Esophagus (tissue), 2 donors: ENCODE measurements around the gene PPM1M. TPM values are rescaled to one million over a fixed set of nuclear protein-coding genes. Genes with fewer than 3 reads are reported as not detected.

Experiments
- H3K27ac ChIP-seq, 2 donors: one replicate each; pipeline ENCODE4 v1.5.1; 2013; ENCODE audit warnings: low read depth in 2 of 2, mild to moderate bottlenecking in 2 of 2, inconsistent platforms in 1 of 2, low read length in 1 of 2, moderate library complexity in 1 of 2
- H3K27me3 ChIP-seq, 2 donors: one replicate each; pipeline ENCODE4 v1.6.1; 2013; ENCODE audit warnings: low read length in 2 of 2, control low read depth in 1 of 2, mild to moderate bottlenecking in 1 of 2; ENCODE audit not compliant: insufficient read depth in 2 of 2, control insufficient read depth in 1 of 2
- H3K36me3 ChIP-seq, 2 donors: one replicate each; pipeline ENCODE4 v1.6.1; 2013; ENCODE audit warnings: low read length in 1 of 2; ENCODE audit not compliant: control insufficient read depth in 2 of 2, insufficient read depth in 2 of 2
- H3K4me1 ChIP-seq, 2 donors: one replicate each; pipeline ENCODE4 v1.6.1; 2013; ENCODE audit warnings: low read length in 1 of 2; ENCODE audit not compliant: control insufficient read depth in 2 of 2, insufficient read depth in 2 of 2
- H3K4me3 ChIP-seq, 2 donors: one replicate each; pipeline ENCODE4 v1.5.1; 2013; ENCODE audit warnings: low read length in 2 of 2, mild to moderate bottlenecking in 2 of 2, low read depth in 1 of 2, moderate library complexity in 1 of 2
- H3K9me3 ChIP-seq, 2 donors: one replicate each; pipeline ENCODE4 v1.6.1; 2013; ENCODE audit warnings: mild to moderate bottlenecking in 2 of 2, low read depth in 1 of 2, low read length in 1 of 2, moderate library complexity in 1 of 2; ENCODE audit not compliant: control insufficient read depth in 2 of 2, insufficient read depth in 1 of 2
- WGBS, 2 donors: extraction: QIAGEN DNeasy Blood & Tissue Kit; methylation state at CpG; one replicate each; pipeline ENCODE4 v1.1.7; 2013; 5-methylcytosine and 5-hydroxymethylcytosine counted together
- polyA plus RNA-seq, 2 donors: library from polyadenylated mRNA; stranded (reverse); fragments of 200-250 nt; gene quantifications; one replicate each; pipeline ENCODE4 v1.2.3, GENCODE V29; 2013
- donor health status: healthy with polysubstance abuse.
- donor health status: Bipolar disorder and iron deficiency.

The PPM1M gene
- polyA plus RNA-seq, 2 donors = 10.1 to 15.6 TPM

DNA sequence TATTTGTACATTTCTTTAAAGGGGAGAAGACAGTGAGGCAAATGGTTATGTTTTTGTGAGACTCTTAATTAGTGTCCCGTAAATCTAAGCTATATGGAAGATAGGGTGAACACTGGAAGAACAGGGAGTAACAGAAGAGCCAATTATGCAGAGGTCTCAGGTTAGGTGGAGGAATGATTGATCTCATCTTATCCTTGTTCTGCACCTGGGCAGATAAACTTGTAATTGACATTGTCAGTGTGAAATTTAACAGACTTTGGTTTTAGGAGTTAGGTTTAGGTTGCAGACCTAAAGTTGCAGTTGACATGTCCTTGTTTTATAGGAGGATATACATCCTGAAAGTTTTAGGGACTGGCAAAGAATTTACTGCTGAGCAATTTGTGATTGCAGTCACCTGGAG lies 3.5 kb upstream of the PPM1M start:
- no peak overlapping the region for H3K27ac ChIP-seq
- no peak overlapping the region for H3K4me3 ChIP-seq
- H3K4me1 ChIP-seq = peaks cover 8 to 44% of the 10 kb centered on the region in 2 donors
- 85 to 88% methylated on average over 1 of the region's 1 CpG for WGBS, 2 donors
- no peaks in the 10 kb centered on the region for H3K27me3 ChIP-seq
- peaks cover 0 to 2% of the 10 kb centered on the region in 2 donors for H3K9me3 ChIP-seq
- no peaks in the 10 kb centered on the region for H3K36me3 ChIP-seq

DNA sequence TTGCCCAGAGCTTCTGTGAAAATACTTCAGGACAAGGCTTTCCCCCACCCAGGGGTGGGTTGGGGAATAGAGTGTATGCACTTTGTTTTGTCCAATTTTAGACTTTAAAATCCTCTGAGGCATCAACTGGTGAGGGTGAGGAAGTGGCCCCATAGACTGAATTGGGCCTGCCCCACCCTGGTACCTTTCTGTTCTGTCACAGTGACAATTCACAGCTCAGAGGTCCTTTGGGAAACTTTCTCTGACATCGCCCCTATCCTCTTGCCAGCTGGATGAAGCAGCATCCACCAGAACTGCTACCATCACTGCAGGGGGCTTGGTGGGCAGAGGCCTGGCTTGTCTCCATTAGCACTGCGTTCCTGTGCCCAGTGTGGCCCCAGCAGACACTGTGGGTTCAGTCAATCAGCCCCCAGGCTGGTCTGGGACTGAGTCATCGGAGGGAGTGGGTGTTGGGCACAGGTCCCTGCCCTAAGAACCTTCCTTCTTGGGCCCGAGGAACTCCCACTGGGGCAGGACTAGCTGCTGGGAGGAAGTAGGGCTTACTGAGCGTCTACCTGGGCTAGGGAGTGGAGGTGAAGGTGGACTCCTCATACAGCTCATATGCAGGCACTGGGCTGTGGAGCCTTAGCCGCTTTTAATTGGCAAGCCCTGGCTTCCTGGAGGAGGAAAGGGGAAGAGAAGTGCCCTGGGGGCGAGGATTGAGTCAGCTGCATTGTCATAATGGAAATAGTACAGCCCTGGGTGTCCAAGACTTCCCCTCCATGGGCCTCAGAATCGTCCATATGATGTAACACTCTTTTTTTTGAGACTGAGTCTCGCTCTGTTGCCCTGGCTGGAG lies 1.5 kb upstream of the PPM1M start:
- H3K36me3 ChIP-seq = peaks cover 3 to 10% of the 10 kb centered on the region in 2 donors
- H3K27me3 ChIP-seq = no peaks in the 10 kb centered on the region
- H3K4me1 ChIP-seq = peaks cover 0 to 41% of the 10 kb centered on the region in 2 donors
- H3K27ac ChIP-seq = peak overlapping the region; percentile 21 to 62
- H3K9me3 ChIP-seq = no peaks in the 10 kb centered on the region
- H3K4me3 ChIP-seq = no peak overlapping the region
- 46 to 64% methylated on average over 9 of the region's 9 CpGs for WGBS, 2 donors

DNA sequence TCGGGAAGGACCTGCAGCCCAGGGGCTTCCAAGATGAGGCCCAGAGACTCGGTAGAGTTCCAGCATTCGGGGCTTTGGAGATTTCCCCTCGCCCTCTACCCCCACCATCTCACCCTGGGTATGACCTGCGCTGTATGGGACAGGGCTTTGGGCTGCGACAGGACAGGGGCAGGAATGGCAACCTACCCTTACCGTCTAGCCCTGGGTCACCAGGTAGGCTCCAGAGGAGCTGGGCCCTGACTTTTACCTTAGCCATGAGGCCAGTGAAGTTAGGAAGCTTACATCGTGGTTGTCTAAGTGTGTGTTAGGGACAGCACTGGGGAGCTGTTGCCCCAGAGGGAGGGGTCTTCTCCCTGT lies 683 bp downstream of the PPM1M start:
- H3K9me3 ChIP-seq = no peaks in the 10 kb centered on the region
- peaks cover 3 to 50% of the 10 kb centered on the region in 2 donors for H3K4me1 ChIP-seq
- 14 to 21% methylated on average over 8 of the region's 8 CpGs for WGBS, 2 donors
- peak overlapping the region; percentile 87 to 91 for H3K27ac ChIP-seq
- H3K36me3 ChIP-seq = peaks cover 5 to 22% of the 10 kb centered on the region in 2 donors
- H3K4me3 ChIP-seq = peak overlapping the region; percentile 60 to 62
- no peaks in the 10 kb centered on the region for H3K27me3 ChIP-seq

DNA sequence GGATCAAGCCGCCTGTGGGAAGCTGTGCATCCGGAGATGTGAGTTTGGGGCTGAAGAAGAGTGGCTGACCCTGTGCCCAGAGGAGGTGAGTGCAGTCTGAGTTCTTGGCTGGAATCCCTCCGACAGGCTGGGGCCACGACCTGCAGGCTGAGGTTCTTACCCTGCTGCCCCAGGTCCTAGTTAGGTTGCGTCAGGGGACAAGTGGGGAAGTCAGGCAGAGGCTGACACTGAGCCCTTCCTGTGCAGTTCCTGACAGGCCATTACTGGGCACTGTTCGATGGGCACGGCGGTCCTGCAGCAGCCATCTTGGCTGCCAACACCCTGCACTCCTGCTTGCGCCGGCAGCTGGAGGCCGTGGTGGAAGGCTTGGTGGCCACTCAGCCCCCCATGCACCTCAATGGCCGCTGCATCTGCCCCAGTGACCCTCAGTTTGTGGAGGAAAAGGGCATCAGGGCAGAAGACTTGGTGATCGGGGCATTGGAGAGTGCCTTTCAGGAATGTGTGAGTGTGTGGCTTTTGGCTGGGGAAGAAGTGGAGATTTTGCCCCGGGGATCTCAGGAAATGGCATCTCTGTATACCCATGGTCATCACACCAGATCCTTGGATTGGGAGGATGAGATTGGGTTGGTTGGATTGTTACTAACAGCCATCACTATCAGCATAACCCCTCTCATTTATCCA lies 1.3 kb downstream of the PPM1M start:
- Histone ChIP-seq H3K27ac (peak overlapping the region; percentile 87 to 91), H3K4me1 (peaks cover 3 to 50% of the 10 kb centered on the region in 2 donors), H3K27me3 (no peaks in the 10 kb centered on the region), H3K4me3 (peak overlapping the region; percentile 60 to 62), H3K36me3 (peaks cover 5 to 22% of the 10 kb centered on the region in 2 donors), H3K9me3 (no peaks in the 10 kb centered on the region)
- 68 to 69% methylated on average over 14 of the region's 14 CpGs for WGBS, 2 donors

DNA sequence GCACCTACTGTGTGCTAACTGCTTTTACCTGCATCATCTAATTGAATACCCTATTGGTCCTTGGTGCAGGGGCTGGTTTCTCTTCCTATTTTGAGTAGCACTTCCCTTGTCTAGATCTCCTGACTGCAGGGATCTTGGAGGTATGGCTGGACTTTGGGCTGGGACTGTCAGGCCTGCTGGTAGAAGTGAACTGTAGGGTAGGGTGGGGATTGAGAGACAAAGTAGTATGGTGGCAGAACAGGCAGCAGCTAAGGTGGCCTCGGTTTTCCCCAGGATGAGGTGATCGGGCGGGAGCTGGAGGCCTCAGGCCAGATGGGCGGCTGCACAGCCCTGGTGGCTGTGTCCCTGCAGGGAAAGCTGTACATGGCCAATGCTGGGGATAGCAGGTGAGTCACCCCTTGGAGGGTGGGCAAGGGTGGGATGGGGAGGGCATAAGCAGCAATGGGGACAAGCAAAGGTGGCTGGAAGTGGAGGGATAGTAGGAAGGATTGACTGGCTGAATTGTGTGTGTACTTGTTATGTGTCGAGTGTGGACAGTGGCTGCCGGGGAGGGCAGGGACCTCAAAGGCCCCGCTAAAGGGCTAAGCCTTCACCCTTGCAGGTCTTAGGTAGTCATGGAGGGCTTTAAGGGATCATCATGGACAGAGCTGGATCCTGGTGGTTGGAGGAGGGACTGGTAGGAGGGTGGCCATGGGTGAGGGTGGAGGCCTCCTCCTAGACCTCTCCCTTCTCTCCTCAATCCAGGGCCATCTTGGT lies 2.0 kb downstream of the PPM1M start:
- Histone ChIP-seq H3K4me1 (peaks cover 3 to 50% of the 10 kb centered on the region in 2 donors), H3K27ac (no peak overlapping the region), H3K9me3 (no peaks in the 10 kb centered on the region), H3K27me3 (no peaks in the 10 kb centered on the region), H3K4me3 (no peak overlapping the region), H3K36me3 (peaks cover 5 to 22% of the 10 kb centered on the region in 2 donors)
- WGBS, 2 donors = 89 to 95% methylated on average over 7 of the region's 7 CpGs

DNA sequence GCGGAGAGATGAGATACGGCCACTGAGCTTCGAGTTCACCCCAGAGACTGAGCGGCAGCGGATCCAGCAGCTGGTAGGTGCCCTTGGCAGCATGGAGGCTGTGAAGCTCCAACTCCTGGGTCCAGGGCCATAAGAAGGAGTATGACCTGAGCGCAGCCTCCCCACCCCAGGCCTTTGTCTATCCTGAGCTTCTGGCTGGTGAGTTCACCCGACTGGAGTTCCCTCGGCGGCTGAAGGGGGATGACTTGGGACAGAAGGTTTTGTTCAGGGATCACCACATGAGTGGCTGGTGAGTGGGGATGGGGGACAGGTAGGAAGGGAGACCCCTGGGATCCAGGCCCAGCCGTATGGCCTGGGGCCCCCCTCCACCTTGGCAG lies 2.6 kb downstream of the PPM1M start:
- Histone ChIP-seq H3K4me3 (no peak overlapping the region), H3K36me3 (peaks cover 5 to 25% of the 10 kb centered on the region in 2 donors), H3K27ac (no peak overlapping the region), H3K4me1 (peaks cover 3 to 54% of the 10 kb centered on the region in 2 donors), H3K9me3 (no peaks in the 10 kb centered on the region), H3K27me3 (no peaks in the 10 kb centered on the region)
- 91% methylated on average over 10 of the region's 10 CpGs for WGBS, 2 donors

DNA sequence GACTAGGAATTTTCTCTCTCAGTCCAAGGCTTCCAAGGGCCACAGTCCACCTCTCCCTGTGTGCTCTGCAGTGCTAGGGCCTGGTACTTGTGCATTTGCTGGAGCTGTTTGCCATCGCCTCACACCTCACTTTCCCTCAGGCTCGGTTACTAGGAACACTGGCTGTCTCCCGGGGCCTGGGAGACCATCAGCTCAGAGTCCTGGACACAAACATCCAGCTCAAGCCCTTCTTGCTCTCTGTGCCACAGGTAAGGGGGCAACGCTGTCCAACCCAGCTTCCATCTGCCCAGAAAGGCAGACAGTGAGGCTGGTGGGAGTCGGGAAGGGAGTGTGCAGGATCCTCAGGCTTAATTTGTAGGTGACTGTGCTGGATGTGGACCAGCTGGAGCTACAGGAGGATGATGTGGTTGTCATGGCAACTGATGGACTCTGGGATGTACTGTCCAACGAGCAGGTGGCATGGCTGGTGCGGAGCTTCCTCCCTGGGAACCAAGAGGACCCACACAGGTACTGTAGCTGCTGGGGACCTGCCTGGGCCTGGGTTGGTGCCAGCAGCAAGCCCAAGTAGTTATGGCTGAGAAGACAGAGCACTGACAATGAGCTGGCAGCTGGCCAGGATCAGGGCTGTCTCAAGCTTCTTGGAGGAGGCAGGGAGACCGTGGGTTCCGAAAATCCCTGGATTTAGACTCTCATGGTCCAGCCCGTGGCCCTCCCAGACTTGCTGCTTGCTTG lies 3.4 kb downstream of the PPM1M start:
- Histone ChIP-seq H3K36me3 (peaks cover 5 to 31% of the 10 kb centered on the region in 2 donors), H3K9me3 (no peaks in the 10 kb centered on the region), H3K4me3 (no peak overlapping the region), H3K27ac (no peak overlapping the region), H3K27me3 (no peaks in the 10 kb centered on the region), H3K4me1 (peaks cover 3 to 60% of the 10 kb centered on the region in 2 donors)
- WGBS, 2 donors = 67 to 74% methylated on average over 10 of the region's 10 CpGs

DNA sequence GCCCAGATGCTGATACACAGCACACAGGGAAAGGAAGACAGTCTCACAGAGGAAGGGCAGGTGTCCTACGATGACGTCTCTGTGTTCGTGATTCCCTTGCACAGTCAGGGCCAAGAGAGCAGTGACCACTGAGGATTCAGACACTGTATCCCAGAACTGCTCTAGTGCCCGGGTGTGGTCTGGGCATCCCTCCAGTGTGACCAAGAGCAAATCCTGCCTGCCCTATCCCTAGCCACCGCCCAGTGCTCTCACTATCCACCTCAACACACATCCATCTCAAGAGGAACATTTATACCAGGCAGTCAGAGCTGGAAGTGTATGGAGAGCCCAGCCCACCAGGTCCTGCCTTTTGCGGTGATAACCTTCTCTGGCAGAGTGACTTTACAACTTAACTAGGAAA lies 4.1 kb downstream of the PPM1M start:
- Histone ChIP-seq H3K4me3 (no peak overlapping the region), H3K27me3 (no peaks in the 10 kb centered on the region), H3K36me3 (peaks cover 5 to 33% of the 10 kb centered on the region in 2 donors), H3K27ac (peak overlapping the region; percentile 87 to 92), H3K9me3 (no peaks in the 10 kb centered on the region), H3K4me1 (peaks cover 5 to 59% of the 10 kb centered on the region in 2 donors)
- 85 to 92% methylated on average over 6 of the region's 6 CpGs for WGBS, 2 donors

DNA sequence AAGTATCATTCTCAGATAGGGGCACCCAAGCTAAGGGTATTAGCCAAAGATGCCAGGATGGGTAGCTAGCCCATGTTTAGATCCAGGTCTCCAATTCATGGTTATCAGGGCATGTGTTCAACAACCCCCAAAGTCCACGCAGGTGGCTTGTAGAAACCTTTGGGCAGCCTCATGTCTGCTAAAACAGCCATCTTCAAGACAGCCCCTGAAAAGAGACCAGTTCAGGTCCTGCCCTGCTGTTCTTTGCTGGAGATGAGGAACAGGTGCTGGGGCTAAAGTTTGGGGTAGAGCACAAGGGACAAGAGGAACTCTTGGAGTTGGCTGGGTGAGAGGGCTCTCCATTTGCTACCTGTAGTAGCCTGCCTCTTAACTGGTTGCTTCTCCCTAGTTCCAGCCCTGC lies 4.6 kb downstream of the PPM1M start:
- H3K4me3 ChIP-seq = no peak overlapping the region
- peaks cover 5 to 55% of the 10 kb centered on the region in 2 donors for H3K4me1 ChIP-seq
- peak overlapping the region; percentile 87 to 92 for H3K27ac ChIP-seq
- 68 to 84% methylated on average over 1 of the region's 1 CpG for WGBS, 2 donors
- no peaks in the 10 kb centered on the region for H3K9me3 ChIP-seq
- H3K36me3 ChIP-seq = peaks cover 5 to 33% of the 10 kb centered on the region in 2 donors
- no peaks in the 10 kb centered on the region for H3K27me3 ChIP-seq
